Panc1 (cell line): Measurements from ENCODE around the gene HACD3. TPM values are rescaled to one million over a fixed set of nuclear protein-coding genes. Genes with fewer than 3 reads are reported as not detected.

Experiments used
- ATAC-seq: fragments of 200-7000 bp; cut with Tn5 transposase; 2 replicates; pipeline ENCODE4 v1.9.1; 2020; ENCODE audit warnings: mild to moderate bottlenecking, moderate library complexity
- Bru-seq: library from RNA; stranded (reverse); fragments of 400-500 nt; gene quantifications from one replicate; lab custom pipeline; 2021; lab: Mats Ljungman, UMichigan
- BruChase-seq, 2 experiments: library from RNA; stranded (reverse); fragments of 400-500 nt; gene quantifications; one replicate each; lab custom pipeline; 2021; lab: Mats Ljungman, UMichigan
- BruUV-seq: library from RNA; stranded (reverse); fragments of 400-500 nt; replicated peaks from 2 replicates; lab custom pipeline; 2021; lab: Mats Ljungman, UMichigan
- CTCF ChIA-PET: fragments of 300-600 bp; sonication (Branson Sonifier 250); formaldehyde crosslinking; loops from one replicate; lab custom pipeline; 2022; ENCODE audit warnings: antibody characterized with exemption; lab: Charles Lee
- POLR2A ChIA-PET: fragments of 300-600 bp; sonication (Branson Sonifier 250); formaldehyde crosslinking; loops from one replicate; lab custom pipeline; 2022; ENCODE audit warnings: antibody characterized with exemption; lab: Charles Lee
- DNase-seq: peaks from one replicate; pipeline ENCODE4 v3.0.0-alpha.2; 2010; ENCODE audit warnings: low read depth, low spot score
- H3K27ac ChIP-seq: 2 replicates; pipeline ENCODE4 v1.5.1; 2011; ENCODE audit warnings: mild to moderate bottlenecking, low read length, inconsistent platforms
- H3K27me3 ChIP-seq: fragments of 200-500 bp; sonication (Bioruptor generic); 2 replicates; pipeline ENCODE4 v1.6.0; 2014; ENCODE audit warnings: low read length, inconsistent platforms; ENCODE audit not compliant: control insufficient read depth, insufficient read depth
- H3K36me3 ChIP-seq: fragments of 200-500 bp; sonication (Bioruptor generic); 2 replicates; pipeline ENCODE4 v1.5.1; 2014; ENCODE audit warnings: inconsistent platforms, mild to moderate bottlenecking, low read length, moderate library complexity; ENCODE audit not compliant: control insufficient read depth, insufficient read depth
- H3K4me1 ChIP-seq: 2 replicates; pipeline ENCODE4 v1.5.1; 2011; ENCODE audit warnings: inconsistent platforms, mild to moderate bottlenecking, low read length, moderate library complexity; ENCODE audit not compliant: control insufficient read depth, insufficient read depth
- H3K4me3 ChIP-seq, 2 experiments: 2 replicates each; pipeline ENCODE4 v1.5.1; 2011 to 2012; ENCODE audit warnings: low read depth in 2 of 2, low read length in 2 of 2, mild to moderate bottlenecking in 2 of 2, inconsistent platforms in 1 of 2, moderate library complexity in 1 of 2
- H3K9me3 ChIP-seq: fragments of 200-500 bp; sonication (Bioruptor generic); 2 replicates; pipeline ENCODE4 v1.5.1; 2014; ENCODE audit warnings: low read depth, mild to moderate bottlenecking, inconsistent platforms, low read length, moderate library complexity; ENCODE audit not compliant: control insufficient read depth, insufficient read depth
- POLR2AphosphoS5 ChIP-seq: IDR thresholded peaks from 2 replicates; pipeline ENCODE4 v1.6.1; 2012; ENCODE audit warnings: mild to moderate bottlenecking, low read depth, low read length, moderate library complexity
- SIN3A ChIP-seq: IDR thresholded peaks from 2 replicates; pipeline ENCODE4 v1.6.1; 2012; ENCODE audit warnings: low read depth, mild to moderate bottlenecking, low read length, moderate library complexity, borderline replicate concordance; ENCODE audit not compliant: insufficient read depth
- TCF7L2 ChIP-seq: IDR thresholded peaks from 2 replicates; pipeline ENCODE4 v1.6.1; 2011; ENCODE audit warnings: mild to moderate bottlenecking, low read depth, low read length, inconsistent platforms
- in situ Hi-C: cut with HindIII; loops from 2 replicates; pipeline ENCODE4 v1.10.0; 2016; ENCODE audit warnings: low sequenced_read_pairs, low pct_unique_long_range_greater_than_20kb
- intact Hi-C: fragments of 100-400 bp; cut with micrococcal nuclease; formaldehyde crosslinking; loops from one replicate; pipeline ENCODE4 v1.10.0; 2022; ENCODE audit not compliant: unreplicated experiment
- long read RNA-seq: library from polyadenylated mRNA; unstranded; transcript quantifications from one replicate; pipeline ENCODE4 v2.0.0, GENCODE V29; 2021; ENCODE audit not compliant: unreplicated experiment
- polyA plus RNA-seq: library from polyadenylated mRNA; unstranded; fragments of >200 nt; gene quantifications from one replicate; pipeline ENCODE4 v1.2.1, GENCODE V29; 2012; ENCODE audit warnings: missing spikeins; ENCODE audit not compliant: insufficient read length
- total RNA-seq: library from RNA; stranded (reverse); gene quantifications from one replicate; pipeline ENCODE4 v1.2.1, GENCODE V29; 2021; ENCODE audit not compliant: unreplicated experiment
- TF ChIP-seq, protein P1 (sequence below), 2 experiments: IDR thresholded peaks; 2 replicates each; pipeline ENCODE4 v1.6.1; 2011 to 2012; ENCODE audit warnings: low read depth in 2 of 2, control low read depth in 1 of 2, low read length in 1 of 2, mild to moderate bottlenecking in 1 of 2, moderate library complexity in 1 of 2; ENCODE audit not compliant: insufficient read depth in 1 of 2
- TF ChIP-seq, protein P2 (sequence below): fragments of 450-650 bp; IDR thresholded peaks from 2 replicates; pipeline ENCODE4 v1.5.1; 2017; ENCODE audit warnings: mild to moderate bottlenecking

The HACD3 gene, protein sequence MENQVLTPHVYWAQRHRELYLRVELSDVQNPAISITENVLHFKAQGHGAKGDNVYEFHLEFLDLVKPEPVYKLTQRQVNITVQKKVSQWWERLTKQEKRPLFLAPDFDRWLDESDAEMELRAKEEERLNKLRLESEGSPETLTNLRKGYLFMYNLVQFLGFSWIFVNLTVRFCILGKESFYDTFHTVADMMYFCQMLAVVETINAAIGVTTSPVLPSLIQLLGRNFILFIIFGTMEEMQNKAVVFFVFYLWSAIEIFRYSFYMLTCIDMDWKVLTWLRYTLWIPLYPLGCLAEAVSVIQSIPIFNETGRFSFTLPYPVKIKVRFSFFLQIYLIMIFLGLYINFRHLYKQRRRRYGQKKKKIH
- total RNA-seq (83.2 TPM), Bru-seq, nascent RNA (percentile 85 among the genes with signal in this experiment), BruChase-seq, experiment 1, labeled RNA remaining after a 2-hour chase (percentile 86 among the genes with signal in this experiment), BruChase-seq, experiment 2, labeled RNA remaining after a 6-hour chase (percentile 93 among the genes with signal in this experiment)
- polyA plus RNA-seq = 64.8 TPM
- long read RNA-seq, transcript HACD3-201 (11 exons, 3,228 nt) = major isoform, 243 of 376 reads
- long read RNA-seq, transcript HACD3-202 (10 exons, 1,332 nt) = minor isoform, 10 of 376 reads
- long read RNA-seq, partial matches to known transcripts = 91 of 376 reads
- long read RNA-seq, other reads (novel, unspliced or antisense) = 28 of 376 reads

DNA sequence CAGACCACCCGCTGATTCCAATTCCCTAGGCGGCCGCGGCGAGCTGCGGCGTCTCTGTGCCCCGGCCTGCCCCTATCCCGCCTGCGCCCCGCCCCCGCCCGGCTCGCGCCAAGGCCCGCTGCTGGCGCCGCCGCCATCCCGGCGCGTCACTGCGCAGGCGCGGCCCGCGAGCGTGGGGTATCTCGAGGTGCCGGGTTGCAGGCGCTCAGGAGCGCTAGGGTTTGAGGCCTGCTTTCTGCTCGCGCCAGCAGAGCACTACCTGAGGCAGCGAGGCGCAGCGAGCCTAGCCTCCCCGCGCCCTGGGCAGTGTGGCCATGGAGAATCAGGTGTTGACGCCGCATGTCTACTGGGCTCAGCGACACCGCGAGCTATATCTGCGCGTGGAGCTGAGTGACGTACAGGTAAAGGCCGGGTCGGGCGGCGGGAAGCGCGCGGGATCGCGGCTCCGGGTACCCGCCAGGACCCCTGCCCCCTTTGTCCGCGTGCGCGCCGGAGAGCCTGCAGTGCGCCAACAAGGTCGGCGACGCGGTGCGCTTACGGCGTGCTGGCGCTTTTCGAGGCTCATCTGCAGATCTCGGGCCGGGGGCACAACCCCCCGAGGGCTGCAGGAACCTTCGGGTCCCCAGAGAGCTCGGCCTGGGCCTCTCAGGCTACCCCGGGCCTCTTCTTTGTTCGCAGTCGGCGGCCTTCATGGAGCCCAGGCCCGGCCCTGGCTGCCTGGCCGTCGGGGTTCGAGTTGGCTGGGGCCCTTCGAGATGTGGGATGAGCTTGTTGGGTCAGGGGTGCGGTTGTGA, at the start of gene HACD3:
Gene HACD3, plus strand, starts transcription at position 146 of the 794 bp plus-strand sequence. Its CDS starts 169 bp downstream, at position 315.
- Histone ChIP-seq H3K36me3 (no peaks in the 10 kb centered on the region), H3K27ac (peak within 1 kb of the TSS; percentile 88), H3K4me1 (peaks cover 29% of the 10 kb centered on the region), H3K4me3 (peak within 1 kb of the TSS; percentile 69 to 78), H3K27me3 (no peaks in the 10 kb centered on the region), H3K9me3 (no peaks in the 10 kb centered on the region)
- DNase-seq (no peak), ATAC-seq (peak; percentile 95)
- BruUV-seq = no TSS peak
- no peak; the same call in 1 of the 2 replicates for TF ChIP-seq SIN3A
- TF ChIP-seq POLR2AphosphoS5 = peak; percentile 60
- ChIA-PET POLR2A (no interaction called here), CTCF (interaction anchor here (0.5 kb wide), 1 partner anchor 1367 kb away, joined by 3 read pairs; no protein-coding TSS in a partner anchor)
- intact Hi-C loops (no loop called here), in situ Hi-C loops (no loop called here)

DNA sequence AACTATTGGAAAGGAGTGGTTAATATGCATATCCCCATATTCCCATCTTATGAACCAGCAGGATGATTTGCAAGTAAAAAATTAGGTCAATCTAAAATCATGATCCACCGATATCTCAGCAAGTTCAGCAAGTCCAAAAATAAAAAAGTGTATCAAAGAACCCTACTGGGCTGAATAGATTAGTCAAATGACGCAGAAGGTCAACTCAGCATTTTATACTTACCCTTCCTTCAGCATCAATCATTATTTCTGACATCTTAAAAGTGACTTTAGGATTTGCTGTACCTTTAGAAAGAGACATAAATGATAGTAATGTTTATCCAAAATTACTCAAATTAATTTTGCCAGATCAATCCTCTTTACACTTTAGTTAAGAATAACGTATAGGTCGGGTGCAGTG, 45.4 kb upstream of the HACD3 start:
- TF ChIP-seq POLR2AphosphoS5 (no peak), SIN3A (no peak), TCF7L2 (no peak)
- TF ChIP-seq, protein P1, sequence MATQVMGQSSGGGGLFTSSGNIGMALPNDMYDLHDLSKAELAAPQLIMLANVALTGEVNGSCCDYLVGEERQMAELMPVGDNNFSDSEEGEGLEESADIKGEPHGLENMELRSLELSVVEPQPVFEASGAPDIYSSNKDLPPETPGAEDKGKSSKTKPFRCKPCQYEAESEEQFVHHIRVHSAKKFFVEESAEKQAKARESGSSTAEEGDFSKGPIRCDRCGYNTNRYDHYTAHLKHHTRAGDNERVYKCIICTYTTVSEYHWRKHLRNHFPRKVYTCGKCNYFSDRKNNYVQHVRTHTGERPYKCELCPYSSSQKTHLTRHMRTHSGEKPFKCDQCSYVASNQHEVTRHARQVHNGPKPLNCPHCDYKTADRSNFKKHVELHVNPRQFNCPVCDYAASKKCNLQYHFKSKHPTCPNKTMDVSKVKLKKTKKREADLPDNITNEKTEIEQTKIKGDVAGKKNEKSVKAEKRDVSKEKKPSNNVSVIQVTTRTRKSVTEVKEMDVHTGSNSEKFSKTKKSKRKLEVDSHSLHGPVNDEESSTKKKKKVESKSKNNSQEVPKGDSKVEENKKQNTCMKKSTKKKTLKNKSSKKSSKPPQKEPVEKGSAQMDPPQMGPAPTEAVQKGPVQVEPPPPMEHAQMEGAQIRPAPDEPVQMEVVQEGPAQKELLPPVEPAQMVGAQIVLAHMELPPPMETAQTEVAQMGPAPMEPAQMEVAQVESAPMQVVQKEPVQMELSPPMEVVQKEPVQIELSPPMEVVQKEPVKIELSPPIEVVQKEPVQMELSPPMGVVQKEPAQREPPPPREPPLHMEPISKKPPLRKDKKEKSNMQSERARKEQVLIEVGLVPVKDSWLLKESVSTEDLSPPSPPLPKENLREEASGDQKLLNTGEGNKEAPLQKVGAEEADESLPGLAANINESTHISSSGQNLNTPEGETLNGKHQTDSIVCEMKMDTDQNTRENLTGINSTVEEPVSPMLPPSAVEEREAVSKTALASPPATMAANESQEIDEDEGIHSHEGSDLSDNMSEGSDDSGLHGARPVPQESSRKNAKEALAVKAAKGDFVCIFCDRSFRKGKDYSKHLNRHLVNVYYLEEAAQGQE (IDR thresholded peaks at IDR 0.05; ENCODE audit: insufficient read depth in 1 of 2, low read depth in 2 of 2, low read length in 1 of 2) = no peak
- TF ChIP-seq, protein P2, sequence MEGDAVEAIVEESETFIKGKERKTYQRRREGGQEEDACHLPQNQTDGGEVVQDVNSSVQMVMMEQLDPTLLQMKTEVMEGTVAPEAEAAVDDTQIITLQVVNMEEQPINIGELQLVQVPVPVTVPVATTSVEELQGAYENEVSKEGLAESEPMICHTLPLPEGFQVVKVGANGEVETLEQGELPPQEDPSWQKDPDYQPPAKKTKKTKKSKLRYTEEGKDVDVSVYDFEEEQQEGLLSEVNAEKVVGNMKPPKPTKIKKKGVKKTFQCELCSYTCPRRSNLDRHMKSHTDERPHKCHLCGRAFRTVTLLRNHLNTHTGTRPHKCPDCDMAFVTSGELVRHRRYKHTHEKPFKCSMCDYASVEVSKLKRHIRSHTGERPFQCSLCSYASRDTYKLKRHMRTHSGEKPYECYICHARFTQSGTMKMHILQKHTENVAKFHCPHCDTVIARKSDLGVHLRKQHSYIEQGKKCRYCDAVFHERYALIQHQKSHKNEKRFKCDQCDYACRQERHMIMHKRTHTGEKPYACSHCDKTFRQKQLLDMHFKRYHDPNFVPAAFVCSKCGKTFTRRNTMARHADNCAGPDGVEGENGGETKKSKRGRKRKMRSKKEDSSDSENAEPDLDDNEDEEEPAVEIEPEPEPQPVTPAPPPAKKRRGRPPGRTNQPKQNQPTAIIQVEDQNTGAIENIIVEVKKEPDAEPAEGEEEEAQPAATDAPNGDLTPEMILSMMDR = no peak
- ChIA-PET POLR2A (no interaction called here), CTCF (no interaction called here)
- Histone ChIP-seq H3K9me3 (no peaks in the 10 kb centered on the region), H3K27me3 (no peaks in the 10 kb centered on the region), H3K36me3 (peaks cover 20% of the 10 kb centered on the region), H3K4me3 (no peak overlapping the region), H3K4me1 (no peaks in the 10 kb centered on the region), H3K27ac (no peak overlapping the region)
- in situ Hi-C loops (no loop called here), intact Hi-C loops (no loop called here)
- DNase-seq = no peak
- no TSS peak for BruUV-seq
- ATAC-seq = no peak
